LNCAP (cell line): Measurements from ENCODE around the gene NEK10.

Experiments used
- CTCF ChIP-seq: fragments of 450-650 bp; IDR thresholded peaks from 2 replicates; pipeline ENCODE4 v1.5.1; 2017; ENCODE audit warnings: mild to moderate bottlenecking

Gene NEK10

GRCh38 chr3:27076815-27077630 lies 292.2 kb downstream of the NEK10 start:
- no peak for TF ChIP-seq CTCF

- TF ChIP-seq CTCF, result no peak
Observed at GRCh38 chr3:27074914-27075313, 294.3 kb downstream of the NEK10 start.

GRCh38 chr3:27073912-27074311 lies 295.3 kb downstream of the NEK10 start:
- TF ChIP-seq CTCF, result no peak

DNA sequence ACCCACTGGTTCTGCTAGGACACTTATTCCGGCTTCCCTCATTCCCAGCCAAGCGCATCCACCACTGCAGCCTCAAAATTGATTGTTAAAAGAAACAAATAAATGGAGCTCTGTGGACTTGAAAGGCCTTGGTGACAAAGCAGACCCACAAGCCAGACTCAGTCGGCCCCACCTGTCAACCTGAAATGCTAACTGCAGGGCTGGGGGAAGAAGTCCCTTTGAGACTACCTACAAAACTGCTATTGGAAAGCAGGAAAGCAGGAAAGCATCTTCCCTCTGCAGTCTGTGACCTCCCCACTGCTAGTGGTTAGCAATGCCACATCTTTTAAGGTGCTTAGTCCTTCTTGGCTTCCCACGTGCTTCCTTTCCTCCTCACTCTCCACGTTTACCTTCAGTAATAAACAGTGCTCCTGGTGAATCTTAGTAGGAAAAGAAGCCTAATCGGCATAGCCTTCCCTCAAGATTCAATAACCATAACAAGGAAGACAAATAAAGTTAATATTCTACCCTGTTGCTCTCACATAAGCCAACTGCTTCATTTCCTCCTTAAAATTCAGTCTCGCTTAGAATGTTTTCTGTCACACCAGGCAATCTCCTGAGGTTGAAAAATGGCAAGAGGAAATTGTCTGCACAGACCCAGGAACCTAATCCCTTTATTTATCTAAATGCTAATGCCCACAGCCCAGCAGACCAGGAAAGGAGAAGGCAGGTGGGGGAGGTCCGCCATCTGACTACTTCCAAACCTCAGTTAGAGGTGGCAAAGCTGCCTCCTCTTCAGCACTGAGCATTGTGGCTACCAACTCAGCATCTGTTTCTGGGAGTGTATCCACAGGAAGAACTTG lies 296.2 kb downstream of the NEK10 start:
- TF ChIP-seq CTCF, result no peak

- no peak for TF ChIP-seq CTCF
Observed at GRCh38 chr3:27060336-27060735, 308.8 kb downstream of the NEK10 start.
